ENCODE data around the gene ZBTB40.

Gene ZBTB40

DNA sequence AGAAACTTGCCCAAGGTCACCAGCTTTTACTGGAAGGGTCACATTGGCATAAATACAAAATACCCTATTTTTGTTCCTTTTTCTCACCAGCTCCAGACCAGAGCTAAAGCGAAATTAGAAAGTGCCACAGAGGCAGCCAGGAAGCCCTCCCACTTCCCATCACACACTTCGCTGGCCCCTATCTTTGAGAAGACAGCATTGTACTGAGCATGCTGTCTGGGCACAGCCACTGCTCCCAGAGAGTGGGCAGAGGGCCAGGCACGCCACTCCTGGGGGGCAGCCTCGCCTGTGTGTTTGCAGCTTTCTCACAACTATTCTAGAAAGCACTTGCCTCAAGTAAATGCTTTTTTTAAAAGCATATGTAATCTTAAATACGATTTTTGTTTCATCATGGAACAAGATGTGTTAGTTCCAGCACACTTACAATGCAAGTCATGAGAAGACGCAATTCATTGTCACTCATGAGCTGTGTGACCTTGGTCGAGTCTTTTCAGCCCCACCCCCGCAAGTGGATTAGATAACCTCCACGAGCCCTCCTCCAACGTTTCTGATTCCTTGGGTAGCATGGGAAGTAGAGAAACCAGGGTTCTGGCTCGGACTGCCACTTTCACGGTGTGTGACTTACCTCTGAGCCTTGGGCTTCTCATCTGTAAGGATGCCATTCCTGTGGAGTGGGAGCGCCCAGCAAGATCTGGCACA is 85.9 kb downstream of the ZBTB40 start:
- no peak for DNase-seq

DNA sequence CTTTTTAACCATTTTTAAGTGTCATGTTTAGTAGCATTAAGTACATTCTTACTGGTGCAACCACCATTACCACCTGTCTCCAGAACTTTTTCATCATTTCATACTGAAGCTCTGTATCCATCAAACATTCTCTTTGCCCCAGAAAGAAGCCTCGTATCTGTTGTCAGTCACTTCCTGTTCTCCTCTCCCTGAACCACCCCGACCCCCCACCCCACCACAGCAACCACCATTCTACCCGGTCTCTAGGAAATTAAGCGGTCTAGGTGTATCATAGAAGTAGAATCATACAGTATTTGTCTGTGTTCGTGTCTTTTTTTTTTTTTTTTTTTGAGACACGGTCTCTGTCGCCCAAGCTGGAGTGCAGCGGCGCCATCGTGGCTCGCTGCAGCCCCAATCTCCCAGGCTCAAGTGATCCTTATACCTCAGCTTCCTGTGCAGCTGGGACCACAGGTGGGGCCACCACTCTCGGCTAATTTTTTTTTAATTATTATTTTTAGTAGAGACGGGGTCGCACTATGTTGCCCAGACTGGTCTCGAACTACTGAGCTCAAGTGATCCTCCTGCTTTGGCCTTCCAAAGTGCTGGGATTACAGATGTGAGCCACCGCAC is 88.0 kb downstream of the ZBTB40 start:
- no peak for DNase-seq

DNA sequence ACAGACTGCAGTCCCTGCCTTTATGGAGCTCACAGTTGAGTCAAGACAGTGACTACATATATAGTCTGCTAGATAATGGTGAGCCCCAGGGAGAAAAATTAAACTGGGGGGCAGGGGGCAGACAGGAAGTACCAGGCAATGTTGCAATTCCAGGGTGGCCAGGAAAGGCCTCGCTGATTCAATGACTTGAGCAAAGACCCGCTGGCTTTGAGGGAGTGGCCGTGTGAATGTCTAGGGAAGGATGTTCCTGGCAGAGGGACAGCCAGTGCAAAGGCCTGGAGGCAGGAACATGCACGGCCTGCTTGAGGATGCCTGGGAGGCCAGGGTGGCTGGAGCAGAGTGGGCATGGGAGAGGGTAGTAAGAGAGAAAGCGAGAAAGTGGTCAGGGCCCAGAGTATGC is 88.7 kb downstream of the ZBTB40 start:
- no peak for DNase-seq

DNA sequence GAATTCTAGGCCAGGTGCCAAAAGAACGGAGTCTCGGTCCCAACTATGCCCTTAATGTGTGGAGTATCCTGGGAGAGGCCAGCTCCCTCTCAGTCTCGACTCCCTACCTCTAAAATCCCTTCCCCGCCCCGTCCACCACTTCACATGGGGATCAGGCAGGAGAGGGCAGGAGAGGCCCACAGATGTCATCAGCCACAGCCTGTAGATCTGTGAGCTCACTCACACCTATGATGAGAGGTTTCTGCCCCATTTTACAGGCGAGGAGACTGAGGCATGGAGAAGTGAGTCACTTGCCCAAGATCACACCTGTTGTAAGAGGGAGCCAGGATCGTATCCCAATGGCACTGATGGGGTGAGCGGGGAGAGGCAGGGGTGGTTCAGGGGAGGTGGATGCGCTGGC is 91.2 kb downstream of the ZBTB40 start:
- DNase-seq: no peak

DNA sequence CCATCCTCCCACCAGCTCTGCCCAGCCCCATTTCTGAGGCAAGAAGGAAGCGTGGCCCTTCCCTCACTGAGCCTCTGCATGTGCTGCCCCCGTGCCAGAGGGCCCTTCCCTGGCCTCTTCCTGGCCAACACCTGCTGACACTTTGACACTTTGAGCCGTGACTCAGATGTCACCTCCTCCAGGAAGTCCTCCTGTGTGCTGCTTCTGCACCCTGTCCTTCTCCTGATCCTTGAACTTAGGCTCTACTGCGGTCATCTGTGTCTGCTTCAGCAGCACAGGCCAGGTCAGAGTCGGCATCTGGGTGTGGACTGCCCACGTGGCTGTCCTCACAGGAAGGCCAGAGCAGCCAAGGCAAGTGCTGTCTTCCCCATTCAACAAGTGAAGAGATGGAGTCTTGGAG is 92.0 kb downstream of the ZBTB40 start:
- no peak for DNase-seq

DNA sequence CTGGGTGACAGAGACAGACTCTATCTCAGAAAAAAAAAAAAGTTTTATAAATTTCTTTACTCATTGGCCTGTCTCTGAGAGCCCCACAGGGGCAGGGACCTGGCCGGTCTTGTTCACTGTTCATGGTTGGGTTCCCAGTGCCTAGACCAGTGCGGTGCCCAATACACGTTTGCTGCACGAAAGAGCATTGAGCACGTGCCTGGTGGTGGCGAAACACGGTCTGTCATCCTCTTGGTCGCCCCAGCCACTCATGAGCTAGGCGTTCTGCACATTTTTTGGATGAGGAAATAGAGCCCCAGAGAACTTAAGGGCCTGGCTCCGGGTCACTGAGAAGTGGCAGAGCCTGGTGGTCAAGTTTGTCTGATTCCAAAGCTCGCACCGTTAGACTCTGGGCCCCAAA is 93.0 kb downstream of the ZBTB40 start:
- no peak for DNase-seq

DNA sequence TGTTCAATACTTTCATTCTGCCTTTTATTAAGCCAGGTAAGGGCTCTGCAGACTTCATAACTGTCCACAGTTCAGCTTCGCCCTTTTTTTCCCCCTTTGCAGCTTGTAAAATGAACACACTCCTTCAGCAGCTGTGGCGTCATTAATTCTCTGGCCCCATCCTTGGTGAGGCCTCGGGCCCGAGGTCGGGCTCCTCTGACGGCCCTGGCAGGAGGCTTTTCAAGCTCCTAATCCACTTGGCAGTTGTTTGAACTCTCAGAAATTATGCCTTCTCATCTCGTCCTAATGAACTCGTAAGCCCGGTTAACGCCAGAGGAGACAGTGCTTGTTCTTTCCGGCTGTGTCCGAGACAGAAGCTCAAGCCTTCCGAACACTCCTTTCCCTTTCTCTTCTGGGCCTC is 93.5 kb downstream of the ZBTB40 start:
- DNase-seq: no peak

DNA sequence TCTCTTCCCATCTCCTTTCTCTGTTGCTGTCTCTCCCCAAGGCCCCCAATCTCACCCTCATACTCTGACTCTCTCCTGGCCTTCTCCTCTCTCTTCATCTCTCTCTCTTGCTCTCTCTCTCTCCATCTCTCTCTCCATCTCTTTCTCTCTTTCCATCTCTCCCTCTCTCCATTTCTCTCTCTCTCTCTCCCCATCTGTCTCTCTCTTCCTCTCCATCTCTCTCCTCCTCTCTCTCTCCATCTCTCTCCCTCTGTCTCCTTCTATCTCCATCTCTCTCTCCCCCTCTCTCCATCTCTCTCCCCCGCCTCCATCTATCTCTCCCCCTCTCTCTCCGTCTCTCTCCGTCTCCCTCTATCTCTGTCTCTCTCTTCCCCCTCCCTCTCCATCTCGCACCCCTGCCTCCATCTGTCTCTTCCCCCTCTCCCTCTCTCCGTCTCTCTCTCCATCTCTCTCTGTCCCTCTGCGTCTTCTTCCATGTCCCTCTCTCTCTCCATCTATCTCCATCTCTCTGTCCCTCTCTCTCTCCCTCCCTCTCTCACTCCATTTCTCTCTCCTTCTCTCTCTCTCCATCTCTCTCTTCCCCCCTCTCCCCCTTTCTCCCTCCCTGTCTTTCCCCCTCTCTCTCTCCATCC is 95.7 kb downstream of the ZBTB40 start:
- DNase-seq: no peak

DNA sequence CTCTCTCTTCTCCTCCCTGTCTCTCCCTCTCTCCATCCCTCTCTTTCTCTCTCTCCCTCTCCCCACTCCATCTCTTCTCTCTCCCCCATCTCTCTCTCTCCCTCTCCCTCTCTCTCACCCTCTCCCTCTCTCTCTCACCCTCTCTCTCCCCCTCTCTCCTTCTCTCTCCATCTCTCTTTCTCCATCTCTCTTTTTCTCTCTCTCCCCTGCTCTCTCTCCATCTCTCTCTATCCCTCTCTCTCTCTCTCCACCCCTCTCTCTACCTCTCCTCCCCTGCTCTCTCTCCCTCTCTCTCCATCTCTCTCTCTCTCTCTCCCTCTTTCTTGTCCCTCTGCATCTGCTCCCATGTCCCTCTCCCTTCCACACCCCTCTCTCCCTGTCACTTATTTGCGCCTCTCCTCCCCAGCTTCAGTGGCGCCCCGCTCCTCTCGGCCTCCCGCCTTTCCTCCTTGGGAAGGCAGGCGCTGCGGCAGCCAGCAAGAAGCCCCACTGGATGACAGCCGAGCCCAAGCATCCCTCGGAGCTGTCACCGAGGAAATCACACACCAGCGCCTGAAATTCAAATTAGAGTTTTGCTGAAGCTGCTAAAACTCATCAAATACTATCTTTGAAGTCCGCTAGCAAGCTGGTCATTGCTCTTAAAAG is 96.3 kb downstream of the ZBTB40 start:
- DNase-seq: no peak

DNA sequence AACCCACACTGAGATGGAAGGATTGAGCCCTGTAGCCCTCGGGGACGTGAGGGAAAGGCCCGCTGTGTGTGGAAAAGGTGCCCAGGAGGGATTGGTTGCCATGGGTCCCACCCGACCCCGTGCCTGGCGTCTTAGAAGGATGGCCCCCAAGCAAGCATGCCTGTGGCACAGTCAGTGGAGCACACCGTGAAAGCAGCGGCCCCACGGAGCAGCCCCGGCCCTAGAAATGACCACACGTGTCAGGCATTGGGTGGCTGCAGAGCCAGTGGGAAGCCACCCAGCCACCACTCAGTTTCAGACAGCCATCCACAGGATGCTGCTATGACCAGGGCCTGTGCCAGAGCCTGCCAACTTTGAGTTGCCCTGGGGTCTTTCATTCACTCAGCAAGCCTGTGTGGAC is 98.4 kb downstream of the ZBTB40 start:
- DNase-seq: no peak

DNA sequence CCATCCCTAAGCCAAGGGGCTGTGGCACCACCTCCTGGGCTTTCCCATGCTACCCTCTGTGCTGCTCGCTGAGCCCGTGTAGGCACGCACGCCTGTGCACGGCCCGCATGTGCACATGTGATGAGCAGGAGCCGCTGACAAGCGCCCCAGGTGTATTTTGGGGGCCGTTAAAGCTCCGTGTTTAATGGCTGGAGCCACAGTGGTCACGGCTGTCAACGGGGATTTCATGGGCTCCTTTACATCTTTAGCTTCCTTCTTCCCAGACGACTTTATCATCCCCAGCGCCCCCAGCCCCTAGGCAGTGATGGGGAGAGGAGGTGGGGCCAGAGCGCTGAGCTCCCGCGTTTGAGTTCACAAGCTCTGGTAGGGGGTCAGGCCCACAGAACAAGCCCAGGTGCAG is 99.9 kb downstream of the ZBTB40 start:
- no peak for DNase-seq

DNA sequence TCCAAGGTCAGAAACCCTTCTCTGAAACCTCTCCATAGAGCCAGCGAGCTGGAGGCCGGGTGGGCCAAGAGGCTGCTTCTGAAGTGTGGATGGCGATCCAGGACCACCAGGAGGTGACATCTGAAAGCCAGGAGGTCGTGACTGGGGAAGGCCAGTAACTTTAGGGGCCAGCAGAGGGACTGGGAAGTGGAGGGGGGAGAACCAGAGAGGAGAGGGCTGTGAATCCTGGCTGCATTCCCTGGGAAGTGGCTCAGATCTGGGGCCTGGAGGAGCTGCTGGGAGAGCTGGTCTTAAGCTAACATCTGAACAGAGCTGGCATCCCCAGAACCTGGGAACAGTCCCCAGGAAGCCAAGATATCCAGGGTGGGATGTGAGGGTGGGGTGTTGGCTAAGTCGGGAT is 100.4 kb downstream of the ZBTB40 start:
- DNase-seq: no peak

DNA sequence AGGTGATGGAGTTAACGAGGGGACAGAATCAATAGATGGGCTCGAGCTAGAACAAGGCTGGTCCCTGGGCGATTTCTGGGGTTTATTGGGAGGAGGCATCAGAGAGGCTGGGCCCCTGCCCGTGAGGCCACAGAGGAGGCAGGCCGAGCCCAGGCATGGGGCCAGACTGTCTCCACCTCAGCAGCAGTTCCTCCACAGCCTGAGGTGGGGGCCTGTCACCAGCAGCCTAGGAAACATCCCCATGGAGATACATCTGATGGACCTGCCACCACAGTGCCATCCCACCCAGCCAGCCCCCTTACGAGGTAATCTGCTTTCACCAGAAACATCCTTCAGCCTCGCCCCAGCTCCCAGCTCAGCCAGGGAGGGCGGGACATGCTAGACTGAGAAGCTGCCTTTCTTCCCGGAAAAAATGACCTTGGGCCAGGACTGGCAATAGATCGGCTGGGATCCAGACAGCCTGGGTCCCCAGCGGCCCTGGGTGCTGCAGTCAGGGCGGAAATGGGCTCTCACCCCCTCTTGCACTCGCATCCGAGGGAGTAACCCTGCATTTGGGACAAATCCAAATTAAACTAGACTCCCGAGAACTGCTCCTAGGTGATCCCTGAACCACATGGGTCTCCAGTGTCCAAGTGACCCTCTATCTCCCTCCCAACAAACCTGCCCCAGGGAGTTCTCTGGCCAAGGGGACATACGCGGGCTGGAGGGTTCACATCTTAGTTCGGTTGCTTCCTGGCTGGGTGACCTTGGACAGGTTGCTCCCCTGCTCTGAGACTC is 101.6 kb downstream of the ZBTB40 start:
- DNase-seq: no peak

DNA sequence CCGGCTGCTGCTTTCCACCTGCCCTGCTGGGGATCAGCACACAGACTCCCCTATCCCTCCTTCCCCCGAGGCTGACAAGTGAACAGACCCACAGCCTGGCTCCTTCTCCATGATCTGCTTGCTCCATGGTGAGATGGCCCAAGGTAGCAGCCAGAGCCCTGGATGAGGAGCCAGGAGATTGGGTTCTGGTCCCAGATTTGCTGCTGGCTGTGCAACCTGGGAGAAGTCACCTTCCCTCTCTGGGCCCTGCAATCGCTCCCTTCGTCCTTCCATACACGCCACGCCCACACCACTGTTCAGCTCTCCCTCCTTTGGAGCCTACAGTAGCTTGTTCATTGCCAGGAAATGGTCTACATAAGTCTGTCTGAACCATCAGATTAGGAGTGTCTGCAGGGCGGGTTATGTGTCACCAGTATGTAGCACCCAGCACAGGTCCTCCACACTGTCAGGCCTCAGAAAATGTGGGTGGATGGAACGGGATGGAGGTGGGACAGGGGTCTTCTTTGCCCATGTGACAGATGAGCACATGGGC is 102.4 kb downstream of the ZBTB40 start:
- no peak for DNase-seq

DNA sequence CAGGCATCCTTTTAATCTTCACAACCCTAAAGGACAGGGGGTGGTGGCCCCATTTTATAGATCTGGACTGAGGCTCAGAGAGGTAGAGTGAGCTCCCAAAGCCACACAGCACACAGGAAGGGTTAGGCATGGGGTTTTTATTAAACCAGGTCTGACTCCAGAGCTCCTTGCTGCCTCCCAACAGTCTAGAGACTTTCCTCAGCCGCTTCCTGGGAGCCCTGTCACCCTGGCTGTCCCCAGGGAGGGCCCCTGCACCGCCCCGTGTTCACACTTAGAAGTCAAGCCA is 103.7 kb downstream of the ZBTB40 start:
- DNase-seq: no peak

DNA sequence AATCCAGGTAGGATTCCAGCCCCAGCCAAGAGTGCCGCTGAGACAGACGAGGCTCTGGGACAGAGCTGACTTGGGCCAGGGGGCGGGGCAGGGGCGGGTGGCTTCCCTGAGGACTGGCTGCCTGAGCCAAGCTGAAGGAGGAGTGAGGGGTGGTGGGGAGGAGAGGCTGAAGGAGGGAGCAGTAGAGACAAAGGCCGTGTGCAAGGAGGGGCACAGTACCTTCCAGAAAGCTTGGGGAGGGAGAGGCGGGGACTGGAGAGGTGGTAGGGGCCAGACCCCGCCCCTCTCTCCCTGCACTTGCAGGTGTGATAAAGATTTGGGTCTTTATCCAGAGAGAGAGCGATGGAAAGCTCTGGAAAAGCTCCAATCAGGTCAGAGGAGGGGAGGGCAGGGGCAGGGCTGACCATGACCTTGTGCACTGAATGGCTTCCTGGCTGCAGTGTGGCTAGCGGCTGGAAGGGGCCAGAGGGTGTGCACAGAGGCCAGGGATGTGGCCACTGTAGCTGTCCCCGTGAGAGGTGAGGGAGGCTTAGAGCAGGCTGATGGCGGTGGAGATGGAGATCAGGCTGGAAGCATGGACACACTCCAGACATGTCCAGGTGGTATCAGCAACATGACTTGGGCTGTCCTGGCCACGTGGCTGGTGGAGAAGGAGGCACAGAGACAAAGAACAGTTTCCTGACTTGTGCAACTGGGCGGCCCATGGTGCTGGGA is 104.9 kb downstream of the ZBTB40 start:
- DNase-seq: no peak

DNA sequence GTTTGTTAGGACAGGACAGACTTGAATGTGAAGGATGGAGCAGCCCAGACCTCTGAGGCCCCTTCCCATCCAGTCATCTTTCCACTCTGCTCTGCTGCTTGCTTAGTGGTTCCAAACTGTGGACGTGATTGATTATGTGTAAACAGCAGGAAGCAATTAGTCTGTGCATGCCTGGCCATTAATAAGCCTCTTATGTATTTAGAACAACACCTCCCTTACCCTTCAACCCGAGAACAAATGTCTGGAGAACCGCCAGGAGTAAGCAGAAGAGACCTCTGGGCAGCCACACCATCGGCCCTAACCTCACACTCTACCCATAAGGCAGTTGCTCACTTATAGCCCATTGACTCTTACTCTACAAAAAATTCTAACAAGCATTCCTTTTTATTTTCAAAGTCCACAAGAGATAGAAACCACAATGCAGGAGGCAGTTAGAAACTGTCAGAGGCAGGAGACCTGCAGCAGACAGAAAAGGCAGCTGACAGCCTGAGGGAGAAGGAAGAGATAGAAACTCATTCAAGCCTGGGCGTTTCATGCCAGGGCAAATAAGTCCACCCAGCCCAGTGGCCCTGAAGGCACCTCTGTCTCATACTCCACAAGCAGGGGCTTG is 105.8 kb downstream of the ZBTB40 start:
- peak; percentile 30 for DNase-seq

DNA sequence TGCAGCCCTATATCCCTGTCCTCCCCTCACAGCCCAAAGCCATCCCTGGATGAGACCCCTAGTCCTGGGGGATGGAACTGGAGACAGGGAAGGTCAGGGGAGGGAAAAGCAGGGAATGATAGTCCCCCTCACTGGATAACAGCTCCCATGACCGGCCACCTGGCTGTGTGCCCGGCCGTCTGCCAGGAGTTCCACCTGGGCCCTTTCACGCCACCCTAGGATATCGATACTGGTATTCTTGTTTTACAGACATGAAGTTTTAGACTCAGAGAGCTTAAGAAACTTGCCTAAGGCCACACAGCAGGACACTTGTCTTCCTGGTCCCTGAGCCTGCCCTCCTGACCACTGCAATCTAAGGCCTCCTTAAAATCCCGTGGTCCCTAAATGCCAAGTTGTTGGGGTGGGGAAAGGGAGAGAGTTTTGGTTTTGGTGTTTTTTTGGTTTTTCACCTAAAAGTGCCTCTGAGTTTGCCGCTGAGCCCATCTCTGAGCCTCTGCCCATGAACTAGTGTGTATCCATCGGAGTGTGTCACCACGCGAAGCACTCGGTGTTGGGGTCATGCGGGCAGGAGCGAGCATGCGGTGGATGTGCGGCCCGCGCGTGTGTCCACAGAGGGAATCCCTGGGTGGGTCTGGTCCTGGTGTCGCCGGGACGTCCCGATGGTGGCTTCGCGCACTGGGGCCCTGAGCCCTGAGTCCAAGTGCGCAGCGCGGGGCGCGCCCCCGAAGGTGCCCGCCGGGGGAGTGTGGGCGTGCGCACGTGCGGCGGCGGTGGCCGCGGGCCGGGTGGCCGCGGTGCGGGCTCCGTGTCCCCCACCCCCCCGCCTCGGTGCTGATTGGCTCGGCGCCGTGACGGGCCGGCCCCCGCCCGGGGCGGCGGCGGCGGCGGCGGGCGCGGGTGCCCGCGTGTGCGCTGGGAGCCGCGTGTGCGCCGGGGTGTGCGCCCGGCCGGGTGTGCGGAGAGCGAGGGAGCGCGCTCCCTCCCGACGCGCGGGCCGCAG is 111.2 kb downstream of the ZBTB40 start, which contains the start of gene EPHA8:
Gene EPHA8 (plus strand): TSS at position 906 of the 1,000 bp plus-strand sequence. CDS start 147 bp downstream, outside the sequence.
- DNase-seq: no peak

DNA sequence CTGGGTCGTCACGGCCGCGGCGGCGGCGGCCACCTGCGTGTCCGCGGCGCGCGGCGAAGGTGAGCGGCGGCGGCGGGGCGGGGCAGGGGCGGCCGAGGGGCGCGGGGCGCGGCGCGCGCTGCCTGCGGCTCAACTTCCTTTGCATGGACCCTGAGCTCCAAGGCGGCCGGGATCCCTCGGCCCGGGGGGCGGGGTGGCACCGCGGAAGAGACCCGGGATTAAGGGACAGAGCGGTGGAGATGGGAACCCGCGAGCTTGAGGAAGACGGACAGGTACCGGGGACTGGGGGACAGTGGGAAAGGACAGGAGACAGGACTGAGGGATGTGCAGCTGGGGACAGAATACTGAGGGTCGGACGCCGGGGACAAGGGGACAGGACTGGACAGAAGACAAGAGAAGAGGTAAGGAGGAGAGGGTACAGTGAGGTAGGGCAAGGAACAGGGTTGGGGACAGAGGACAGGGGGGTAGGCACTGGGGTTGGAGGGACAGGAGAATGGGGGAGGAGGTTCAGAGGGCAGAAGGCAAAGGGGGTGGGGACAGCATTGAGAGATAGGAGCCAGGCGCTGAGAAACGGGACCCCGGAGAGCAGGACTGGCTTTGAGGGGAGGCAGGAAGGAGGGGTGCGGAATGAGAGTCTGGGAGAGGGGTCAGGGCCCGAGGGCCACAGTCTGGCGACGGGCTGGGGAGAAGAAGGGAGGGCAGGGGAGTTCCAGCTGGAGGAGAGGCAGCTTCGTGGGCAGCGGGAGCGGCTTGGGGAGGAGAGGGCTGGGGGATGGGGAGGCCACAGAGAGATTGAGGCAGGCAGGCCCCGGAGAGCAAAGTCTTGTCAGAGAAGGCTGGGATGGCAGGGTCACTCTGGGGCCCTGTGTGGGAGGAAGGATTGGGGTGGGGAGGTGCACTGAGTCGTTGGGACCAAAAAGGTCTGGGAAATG is 112.3 kb downstream of the ZBTB40 start:
- DNase-seq: no peak

Data from NCI-H1436 (cell line).